Left ventricle myocardium inferior (tissue), 1 donor: ENCODE data around the gene ACTN1. TPM values are rescaled to one million over a fixed set of nuclear protein-coding genes. Genes with fewer than 3 reads are reported as not detected.

Experiments used
- DNase-seq: peaks from one replicate; pipeline ENCODE4 v3.0.0-alpha.2; 2020
- H3K27ac ChIP-seq: fragments of 200-600 bp; replicated peaks from 2 replicates; pipeline ENCODE4 v1.8.0; 2021
- H3K27me3 ChIP-seq: fragments of 200-600 bp; 2 replicates; pipeline ENCODE4 v1.8.0; 2021; ENCODE audit warnings: low read depth
- H3K36me3 ChIP-seq: fragments of 200-600 bp; 2 replicates; pipeline ENCODE4 v1.8.0; 2021
- H3K4me1 ChIP-seq: fragments of 200-600 bp; 2 replicates; pipeline ENCODE4 v1.8.0; 2021
- H3K4me3 ChIP-seq: fragments of 200-600 bp; 2 replicates; pipeline ENCODE4 v1.8.0; 2021; ENCODE audit warnings: mild to moderate bottlenecking, moderate library complexity
- H3K9me3 ChIP-seq: fragments of 200-600 bp; replicated peaks from 2 replicates; pipeline ENCODE4 v1.8.0; 2021
- CTCF ChIP-seq: fragments of 200-600 bp; IDR thresholded peaks from 2 replicates; pipeline ENCODE4 v1.8.0; 2021; ENCODE audit warnings: antibody characterized with exemption, mild to moderate bottlenecking, borderline replicate concordance
- intact Hi-C: fragments of 100-400 bp; cut with micrococcal nuclease; formaldehyde crosslinking; loops from one replicate; pipeline ENCODE4 v1.11.0; 2022
- total RNA-seq: library from RNA; stranded (reverse); fragmentation: NEBNext Ultra II Directional; extraction: Animal tissue kit (Norgen Biotek cat#: 25700); gene quantifications from one replicate; pipeline ENCODE4 v1.2.1, GENCODE V29; 2021
- donor health status: DM: no; HTN: yes; CAD: no; lungs with severe emphysema.

ACTN1 gene
- total RNA-seq, 1 donor from 2014 or later = 75.4 TPM

- Histone ChIP-seq H3K27ac (no peak overlapping the region), H3K36me3 (peaks cover 66% of the 10 kb centered on the region)
- intact Hi-C loops = no loop called here
Measured at GRCh38 chr14:68908201-68908600, 70.9 kb downstream of the ACTN1 start.

GRCh38 chr14:68906439-68906838 lies 72.7 kb downstream of the ACTN1 start:
- H3K36me3 ChIP-seq = peaks cover 83% of the 10 kb centered on the region
- H3K27me3 ChIP-seq = no peaks in the 10 kb centered on the region
- DNase-seq = no peak
- intact Hi-C loops = no loop called here
- H3K27ac ChIP-seq = no peak overlapping the region
- no peak for TF ChIP-seq CTCF
- H3K4me3 ChIP-seq = no peak overlapping the region
- no peaks in the 10 kb centered on the region for H3K9me3 ChIP-seq
- no peaks in the 10 kb centered on the region for H3K4me1 ChIP-seq

More at GRCh38 chr14:68908201-68908600, 70.9 kb downstream of the ACTN1 start:
- no peak overlapping the region for H3K4me3 ChIP-seq
- no peaks in the 10 kb centered on the region for H3K27me3 ChIP-seq
- H3K9me3 ChIP-seq = no peaks in the 10 kb centered on the region
- no peak for DNase-seq
- no peak for TF ChIP-seq CTCF
- H3K4me1 ChIP-seq = peaks cover 4% of the 10 kb centered on the region

- DNase-seq = no peak
- Histone ChIP-seq H3K9me3 (no peaks in the 10 kb centered on the region), H3K4me1 (no peaks in the 10 kb centered on the region), H3K27ac (no peak overlapping the region), H3K4me3 (no peak overlapping the region), H3K36me3 (peaks cover 88% of the 10 kb centered on the region), H3K27me3 (no peaks in the 10 kb centered on the region)
- no peak for TF ChIP-seq CTCF
- intact Hi-C loops = no loop called here
Measured at GRCh38 chr14:68905107-68905895, 73.8 kb downstream of the ACTN1 start.

GRCh38 chr14:68902357-68902756 lies 76.7 kb downstream of the ACTN1 start:
- Histone ChIP-seq H3K9me3 (no peaks in the 10 kb centered on the region), H3K36me3 (peaks cover 84% of the 10 kb centered on the region), H3K4me3 (no peak overlapping the region), H3K4me1 (no peaks in the 10 kb centered on the region), H3K27ac (no peak overlapping the region), H3K27me3 (no peaks in the 10 kb centered on the region)
- intact Hi-C loops = no loop called here
- DNase-seq = no peak
- TF ChIP-seq CTCF = no peak

GRCh38 chr14:68899033-68899603 lies 80.0 kb downstream of the ACTN1 start:
- Histone ChIP-seq H3K9me3 (no peaks in the 10 kb centered on the region), H3K4me1 (peaks cover 10% of the 10 kb centered on the region), H3K27me3 (no peaks in the 10 kb centered on the region), H3K36me3 (peaks cover 68% of the 10 kb centered on the region), H3K27ac (no peak overlapping the region), H3K4me3 (no peak overlapping the region)
- TF ChIP-seq CTCF = no peak
- DNase-seq = no peak
- intact Hi-C loops = no loop called here
